GM23338 (cell line): ENCODE results near the gene NELFCD. TPM values are rescaled to one million over a fixed set of nuclear protein-coding genes. Genes with fewer than 3 reads are reported as not detected.

Source experiments
- ATAC-seq: fragments of 200-7000 bp; cut with Tn5 transposase; 3 replicates; pipeline ENCODE4 v1.9.1; 2020
- DNase-seq: peaks from one replicate; pipeline ENCODE4 v3.0.0-alpha.2; 2015; ENCODE audit warnings: low spot score
- H2AFZ ChIP-seq: fragments of 200-600 bp; sonication (generic); 2 replicates; pipeline ENCODE4 v1.8.0; 2016; ENCODE audit warnings: antibody characterized with exemption, mild to moderate bottlenecking, moderate library complexity
- H3F3A ChIP-seq: fragments of 200-600 bp; sonication (generic); replicated peaks from 2 replicates; pipeline ENCODE4 v1.8.0; 2017; ENCODE audit warnings: antibody characterized with exemption, mixed run types, low read depth
- H3K27ac ChIP-seq: fragments of 200-600 bp; sonication (generic); 2 replicates; pipeline ENCODE4 v1.6.1; 2016; ENCODE audit warnings: low read depth
- H3K27me3 ChIP-seq: fragments of 200-600 bp; sonication (generic); 2 replicates; pipeline ENCODE4 v1.8.0; 2016; ENCODE audit warnings: mild to moderate bottlenecking, mixed run types, moderate library complexity; ENCODE audit not compliant: insufficient read depth
- H3K36me3 ChIP-seq: fragments of 200-600 bp; sonication (generic); 2 replicates; pipeline ENCODE4 v1.8.0; 2016; ENCODE audit warnings: mild to moderate bottlenecking; ENCODE audit not compliant: insufficient read depth
- H3K4me1 ChIP-seq: fragments of 200-600 bp; sonication (generic); 2 replicates; pipeline ENCODE4 v1.8.0; 2016; ENCODE audit warnings: mild to moderate bottlenecking, moderate library complexity; ENCODE audit not compliant: insufficient read depth
- H3K4me2 ChIP-seq: fragments of 200-600 bp; sonication (generic); 2 replicates; pipeline ENCODE4 v1.7.1; 2017; ENCODE audit warnings: mixed run types
- H3K4me3 ChIP-seq: fragments of 200-600 bp; sonication (generic); 2 replicates; pipeline ENCODE4 v1.6.1; 2016; ENCODE audit warnings: mixed run types
- H3K79me2 ChIP-seq: fragments of 200-600 bp; sonication (generic); replicated peaks from 2 replicates; pipeline ENCODE4 v1.8.0; 2017; ENCODE audit warnings: mild to moderate bottlenecking; ENCODE audit not compliant: insufficient read depth
- H3K9me2 ChIP-seq: fragments of 200-600 bp; sonication (generic); 2 replicates; pipeline ENCODE4 v1.8.0; 2017; ENCODE audit not compliant: insufficient read depth
- H4K20me1 ChIP-seq: fragments of 200-600 bp; sonication (generic); replicated peaks from 2 replicates; pipeline ENCODE4 v1.8.0; 2017; ENCODE audit warnings: mild to moderate bottlenecking; ENCODE audit not compliant: insufficient read depth
- H3K27ac Mint-ChIP-seq: 2 replicates; pipeline ENCODE4 v1.8.0; 2020; ENCODE audit warnings: inconsistent platforms, mild to moderate bottlenecking, moderate library complexity, mixed read lengths
- H3K27me3 Mint-ChIP-seq: 3 replicates; pipeline ENCODE4 v1.8.0; 2022; ENCODE audit warnings: low read depth, mild to moderate bottlenecking, moderate library complexity, mixed read lengths, inconsistent platforms; ENCODE audit not compliant: insufficient read depth, poor library complexity
- H3K36me3 Mint-ChIP-seq: 3 replicates; pipeline ENCODE4 v1.8.0; 2021; ENCODE audit warnings: low read depth, mild to moderate bottlenecking, inconsistent platforms, moderate library complexity, mixed read lengths
- H3K4me1 Mint-ChIP-seq: 3 replicates; pipeline ENCODE4 v1.8.0; 2020; ENCODE audit warnings: mild to moderate bottlenecking, inconsistent platforms, mixed read lengths
- H3K4me3 Mint-ChIP-seq: 3 replicates; pipeline ENCODE4 v1.8.0; 2021; ENCODE audit warnings: moderate library complexity, mild to moderate bottlenecking, inconsistent platforms, mixed read lengths
- H3K9me3 Mint-ChIP-seq: 3 replicates; pipeline ENCODE4 v1.8.0; 2020; ENCODE audit warnings: moderate library complexity, mild to moderate bottlenecking, inconsistent platforms, mixed read lengths
- JUNB ChIP-seq: IDR thresholded peaks from one replicate; pipeline ENCODE4 v1.6.1; 2016; ENCODE audit warnings: antibody characterized with exemption; ENCODE audit not compliant: unreplicated experiment
- REST ChIP-seq: IDR thresholded peaks from one replicate; pipeline ENCODE4 v1.6.1; 2018; ENCODE audit warnings: antibody characterized with exemption; ENCODE audit not compliant: unreplicated experiment
- ZNF114 ChIP-seq: fragments of 250-450 bp; sonication (Bioruptor Pico); IDR thresholded peaks from 2 replicates; pipeline ENCODE4 v1.5.0; 2020; ENCODE audit warnings: mild to moderate bottlenecking, moderate library complexity
- ZNF462 ChIP-seq: fragments of 250-450 bp; sonication (Bioruptor Pico); IDR thresholded peaks from 2 replicates; pipeline ENCODE4 v1.5.0; 2020; ENCODE audit warnings: mild to moderate bottlenecking, moderate library complexity
- polyA plus RNA-seq: library from polyadenylated mRNA; unstranded; fragments of >200 nt; fragmentation: Nextera tagmentation; extraction: Ambion mirVana; gene quantifications from 2 replicates; pipeline ENCODE4 v1.2.1, GENCODE V29; 2016
- total RNA-seq: library from RNA; depleted of rRNA; stranded (reverse); fragments of >200 nt; shearing (Covaris generic); gene quantifications from 2 replicates; pipeline ENCODE4 v1.2.3, GENCODE V29; 2014

Gene NELFCD
- total and polyA plus RNA-seq, 2 experiments from 2014 or later, result 52.9 to 75.8 TPM

GRCh38 chr20:59022754-59023153 lies 41.7 kb downstream of the NELFCD start:
- H3K4me2 ChIP-seq, result no peak overlapping the region
- no peaks in the 10 kb centered on the region for H3K9me3 Mint-ChIP-seq
- H3K4me1 Mint-ChIP-seq, result peaks cover 26% of the 10 kb centered on the region
- peaks cover 15% of the 10 kb centered on the region for H3K79me2 ChIP-seq
- H3K27me3 ChIP-seq, result no peaks in the 10 kb centered on the region
- H3K9me2 ChIP-seq, result no peaks in the 10 kb centered on the region
- peaks cover 18% of the 10 kb centered on the region; the same call in 1 of the 2 replicates for H3K36me3 ChIP-seq
- no peak overlapping the region for H2AFZ ChIP-seq
- H3K27ac ChIP-seq, result no peak overlapping the region
- H3K4me3 Mint-ChIP-seq, result no peak overlapping the region
- H3F3A ChIP-seq, result 0 out of 2 replicates have a peak, but pooled peaks cover 2% of the 10 kb centered on the region
- ATAC-seq (no peak), DNase-seq (no peak)
- H3K27me3 Mint-ChIP-seq, result peaks cover 18% of the 10 kb centered on the region
- peaks cover 43% of the 10 kb centered on the region for H3K36me3 Mint-ChIP-seq
- TF ChIP-seq ZNF114 (no peak), JUNB (no peak), ZNF462 (CRISPR knock-in tag) (no peak), REST (no peak)
- H4K20me1 ChIP-seq, result peaks cover 8% of the 10 kb centered on the region
- no peak overlapping the region; the same call in 1 of the 2 replicates for H3K27ac Mint-ChIP-seq
- no peak overlapping the region for H3K4me3 ChIP-seq
- H3K4me1 ChIP-seq, result peaks cover 13% of the 10 kb centered on the region
